Endodermal cell (in vitro differentiated cells): ENCODE measurements around the gene ROBO1. TPM values are rescaled to one million over a fixed set of nuclear protein-coding genes. Genes with fewer than 3 reads are reported as not detected.
A peak's percentile ranks its signal among the peaks of the same experiment; 100 is the strongest.

Source experiments
- DNase-seq: peaks from one replicate; pipeline ENCODE4 v3.0.0-alpha.2; 2017
- H3K27ac ChIP-seq: 2 replicates; pipeline ENCODE4 v1.5.1; 2013; ENCODE audit warnings: mild to moderate bottlenecking, low read depth, low read length, moderate library complexity
- H3K27me3 ChIP-seq: 2 replicates; pipeline ENCODE4 v1.6.1; 2013; ENCODE audit warnings: mild to moderate bottlenecking, low read length, moderate library complexity; ENCODE audit not compliant: insufficient read depth, control insufficient read depth, poor library complexity, severe bottlenecking
- H3K36me3 ChIP-seq: 2 replicates; pipeline ENCODE4 v1.7.0; 2013; ENCODE audit warnings: mild to moderate bottlenecking, low read length, moderate library complexity; ENCODE audit not compliant: control insufficient read depth, insufficient read depth
- H3K4me1 ChIP-seq: one replicate; pipeline ENCODE4 v1.7.0; 2013; ENCODE audit warnings: low read length; ENCODE audit not compliant: control insufficient read depth, insufficient read depth
- H3K4me3 ChIP-seq: 2 replicates; pipeline ENCODE4 v1.5.1; 2013; ENCODE audit warnings: mild to moderate bottlenecking, low read length, moderate library complexity
- H3K9ac ChIP-seq: 2 replicates; pipeline ENCODE4 v1.6.1; 2013; ENCODE audit warnings: mild to moderate bottlenecking, low read length, moderate library complexity; ENCODE audit not compliant: poor library complexity, severe bottlenecking; ENCODE audit errors: extremely low read depth
- H3K9me3 ChIP-seq: 2 replicates; pipeline ENCODE4 v1.6.1; 2013; ENCODE audit warnings: mild to moderate bottlenecking, low read length, moderate library complexity; ENCODE audit not compliant: control insufficient read depth
- H3K27ac Mint-ChIP-seq: 2 replicates; pipeline ENCODE4 v1.8.0; 2020; ENCODE audit warnings: mixed read lengths
- H3K27me3 Mint-ChIP-seq: 2 replicates; pipeline ENCODE4 v1.8.0; 2021; ENCODE audit warnings: mild to moderate bottlenecking, mixed read lengths; ENCODE audit not compliant: insufficient read depth
- H3K36me3 Mint-ChIP-seq: 2 replicates; pipeline ENCODE4 v1.8.0; 2020; ENCODE audit warnings: low read depth, mixed read lengths
- H3K4me1 Mint-ChIP-seq: 2 replicates; pipeline ENCODE4 v1.8.0; 2020; ENCODE audit warnings: mixed read lengths
- H3K4me3 Mint-ChIP-seq: 2 replicates; pipeline ENCODE4 v1.8.0; 2020; ENCODE audit warnings: mild to moderate bottlenecking, moderate library complexity, mixed read lengths
- H3K9me3 Mint-ChIP-seq: 2 replicates; pipeline ENCODE4 v1.8.0; 2020; ENCODE audit warnings: mild to moderate bottlenecking, mixed read lengths
- CTCF ChIP-seq: fragments of 200-600 bp; sonication (generic); conservative IDR thresholded peaks from 2 replicates; pipeline ENCODE4 v1.5.0; 2021; ENCODE audit warnings: antibody characterized with exemption, mild to moderate bottlenecking
- WGBS, 2 experiments: methylation state at CpG; one replicate each; pipeline versions ENCODE4 v1.1.5 to v1.1.7; 2013; ENCODE audit warnings: missing lambda C conversion rate in 2 of 2, mixed read lengths in 1 of 2; ENCODE audit not compliant: insufficient coverage in 1 of 2, insufficient read length in 1 of 2; 5-methylcytosine and 5-hydroxymethylcytosine counted together
- total RNA-seq, 2 donors: library from RNA; stranded (reverse); fragmentation: NEBNext Ultra II Directional in 1 of 2; extraction: Animal tissue kit (Norgen Biotek cat#: 25700) in 1 of 2; gene quantifications; 2 replicates in 1 of 2; 3 replicates in 1 of 2; pipeline ENCODE4 v1.2.1, GENCODE V29; 2021

ROBO1 gene
- total RNA-seq, 2 donors from 2014 or later = 74.8 to 75.9 TPM

GRCh38 chr3:79517766-79518413 is 249.9 kb downstream of the ROBO1 start:
- Histone ChIP-seq H3K9ac (no peak overlapping the region), H3K27ac (no peak overlapping the region), H3K27me3 (no peaks in the 10 kb centered on the region), H3K4me3 (no peak overlapping the region), H3K9me3 (no peaks in the 10 kb centered on the region), H3K4me1 (no peaks in the 10 kb centered on the region), H3K36me3 (no peaks in the 10 kb centered on the region)
- peak; percentile 90 for TF ChIP-seq CTCF
- H3K27ac Mint-ChIP-seq = no peak overlapping the region
- peak; percentile 64 for DNase-seq
- no peaks in the 10 kb centered on the region for H3K9me3 Mint-ChIP-seq
- H3K36me3 Mint-ChIP-seq = no peaks in the 10 kb centered on the region
- WGBS, 2 experiments = 6 to 10% methylated on average over 2 of the region's 2 CpGs
- H3K4me3 Mint-ChIP-seq = no peak overlapping the region
- peaks cover 1% of the 10 kb centered on the region for H3K4me1 Mint-ChIP-seq
- H3K27me3 Mint-ChIP-seq = no peaks in the 10 kb centered on the region

- no peaks in the 10 kb centered on the region for H3K36me3 ChIP-seq
- H3K4me3 ChIP-seq = no peak overlapping the region
- H3K27ac Mint-ChIP-seq = no peak overlapping the region
- 95 to 98% methylated on average over 4 of the region's 4 CpGs for WGBS, 2 experiments
- no peaks in the 10 kb centered on the region for H3K27me3 ChIP-seq
- no peak overlapping the region for H3K9ac ChIP-seq
- H3K27ac ChIP-seq = no peak overlapping the region
- no peaks in the 10 kb centered on the region for H3K9me3 Mint-ChIP-seq
- no peaks in the 10 kb centered on the region for H3K27me3 Mint-ChIP-seq
- no peaks in the 10 kb centered on the region for H3K36me3 Mint-ChIP-seq
- TF ChIP-seq CTCF = no peak
- H3K4me1 Mint-ChIP-seq = peaks cover 1% of the 10 kb centered on the region
- H3K4me3 Mint-ChIP-seq = no peak overlapping the region
- H3K9me3 ChIP-seq = no peaks in the 10 kb centered on the region
- H3K4me1 ChIP-seq = no peaks in the 10 kb centered on the region
- no peak for DNase-seq
These were observed 251.0 kb downstream of the ROBO1 start for GRCh38 chr3:79516795-79517194.

- no peaks in the 10 kb centered on the region for H3K36me3 Mint-ChIP-seq
- H3K27me3 Mint-ChIP-seq = no peaks in the 10 kb centered on the region
- Histone ChIP-seq H3K27me3 (no peaks in the 10 kb centered on the region), H3K4me1 (no peaks in the 10 kb centered on the region), H3K36me3 (no peaks in the 10 kb centered on the region), H3K27ac (no peak overlapping the region), H3K9ac (no peak overlapping the region), H3K9me3 (no peaks in the 10 kb centered on the region), H3K4me3 (no peak overlapping the region)
- no peak overlapping the region for H3K4me3 Mint-ChIP-seq
- no peak for TF ChIP-seq CTCF
- DNase-seq = no peak
- no peak overlapping the region for H3K27ac Mint-ChIP-seq
- 86 to 93% methylated on average over 3 to 4 of the region's 4 CpGs for WGBS, 2 experiments
- H3K9me3 Mint-ChIP-seq = no peaks in the 10 kb centered on the region
- no peaks in the 10 kb centered on the region for H3K4me1 Mint-ChIP-seq
These were observed 252.7 kb downstream of the ROBO1 start for GRCh38 chr3:79515072-79515471.
